Kidney glomerular epithelial cell (primary cell): ENCODE results near the gene CRYGD.

ENCODE experiments used
- DNase-seq: peaks from one replicate; lab custom pipeline; 2025; lab: John Stamatoyannopoulos, UW

Gene CRYGD

DNA sequence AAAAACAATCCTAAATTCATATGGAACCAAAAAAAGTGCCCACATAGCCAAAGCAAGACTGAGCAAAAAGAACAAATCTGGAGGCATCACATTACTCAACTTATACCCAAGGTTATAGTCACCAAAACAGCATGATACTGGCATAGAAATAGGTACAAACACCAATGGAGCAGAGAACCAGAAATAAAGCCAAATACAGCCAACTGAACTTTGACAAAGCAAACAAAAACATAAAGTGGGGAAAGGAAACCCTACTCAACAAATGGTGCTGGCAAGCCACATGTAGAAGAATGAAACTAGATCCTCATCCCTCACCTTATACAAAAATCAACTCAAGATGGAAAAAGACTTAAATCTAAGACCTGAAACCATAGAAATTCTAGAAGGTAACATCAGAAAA lies 40.5 kb downstream of the CRYGD start:
- DNase-seq, result no peak

- no peak for DNase-seq
Observed at GRCh38 chr2:208077276-208077675, 47.0 kb downstream of the CRYGD start.

DNA sequence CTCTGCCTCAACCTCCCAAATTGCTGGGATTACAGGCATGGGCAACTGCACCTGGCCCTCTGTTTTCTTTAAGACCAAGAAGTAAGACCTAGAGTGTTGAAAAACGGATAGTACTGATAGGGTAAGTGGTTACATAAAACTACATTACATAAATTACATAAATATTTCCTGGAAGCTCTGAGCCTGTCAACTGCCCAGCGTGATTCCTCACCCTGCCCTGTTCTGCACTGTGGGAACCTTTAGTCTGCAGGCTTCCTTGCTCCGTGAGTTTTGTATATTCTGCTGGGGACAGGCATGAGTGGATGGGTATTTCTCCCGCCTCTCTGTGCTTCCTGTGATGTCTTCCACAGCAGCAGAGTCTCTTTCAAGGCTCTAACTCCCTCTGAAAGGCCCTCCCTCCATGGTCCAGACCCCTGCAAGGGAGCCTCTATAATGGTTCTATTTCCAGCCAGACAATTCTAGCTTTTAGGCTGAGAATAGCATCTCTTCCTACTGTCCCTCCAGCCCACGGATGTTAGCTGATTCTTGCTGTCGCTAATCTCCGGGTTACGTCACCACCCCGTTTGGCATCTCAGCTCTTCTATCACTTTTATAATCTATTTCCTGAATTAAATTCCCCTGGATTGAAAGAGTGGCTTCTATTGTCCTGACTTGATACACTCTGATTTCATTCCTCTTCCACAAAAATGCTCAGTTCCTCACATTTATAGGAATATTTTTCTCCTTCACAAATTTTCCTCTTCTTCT lies 49.5 kb downstream of the CRYGD start:
- no peak for DNase-seq

- DNase-seq, result peak; percentile 51
Observed at GRCh38 chr2:208072250-208072892, 52.0 kb downstream of the CRYGD start.
